HL-60 (cell line): Measurements from ENCODE around the gene ZDHHC4.

ENCODE experiments used
- CTCF ChIP-seq: IDR thresholded peaks from one replicate; pipeline ENCODE4 v1.5.1; 2011; ENCODE audit warnings: low read length, control low read depth, inconsistent platforms; ENCODE audit not compliant: insufficient read depth
- GABPA ChIP-seq: IDR thresholded peaks from 2 replicates; pipeline ENCODE4 v1.6.1; 2012; ENCODE audit warnings: low read depth
- REST ChIP-seq: IDR thresholded peaks from 2 replicates; pipeline ENCODE4 v1.6.1; 2012; ENCODE audit warnings: low read depth; ENCODE audit not compliant: insufficient replicate concordance
- SPI1 ChIP-seq: IDR thresholded peaks from 2 replicates; pipeline ENCODE4 v1.6.1; 2012; ENCODE audit warnings: low read depth, mild to moderate bottlenecking, borderline replicate concordance

GRCh38 chr7:6563936-6564770, 13.1 kb upstream of the ZDHHC4 start:
- no peak for TF ChIP-seq CTCF
- TF ChIP-seq GABPA, result no peak
- no peak for TF ChIP-seq SPI1
- TF ChIP-seq REST, result no peak
